Measurements from ENCODE around the gene WDR93. TPM values are rescaled to one million over a fixed set of nuclear protein-coding genes. Genes with fewer than 3 reads are reported as not detected.

The WDR93 gene
- 0.10 and 0.16 TPM in 2 replicates for total RNA-seq

GRCh38 chr15:89690276-89691218 lies at the start of gene WDR93, which contains the start of gene PEX11A:
Gene WDR93, plus strand, starts transcription at chr15:89690811. Its CDS starts 10,936 bp downstream, at chr15:89701747.
Gene PEX11A, minus strand, starts transcription at chr15:89690754. Its CDS starts 122 bp downstream, at chr15:89690632.
- H3K4me1 Mint-ChIP-seq: peaks cover 19% of the 10 kb centered on the region
- no peak for TF ChIP-seq CTCF (IDR thresholded peaks at IDR 0.05)
- intact Hi-C loops (cut with micrococcal nuclease): loop anchor here (5.0 to 10.0 kb wide), 3 partner anchors 116 to 1247 kb away; partner anchors contain the start of genes CIB1, GDPGP1, TICRR and UNC45A
- ChIA-PET CTCF (no interaction called here), POLR2A (no interaction called here)
- H3K27me3 Mint-ChIP-seq: no peaks in the 10 kb centered on the region
- ATAC-seq (ENCODE audit: low read depth): peak; percentile 91
- peak within 1 kb of the TSS; percentile 90 for H3K4me3 Mint-ChIP-seq
- DNase-seq: peak; percentile 73
- H3K27ac Mint-ChIP-seq: peak within 1 kb of the TSS; percentile 77
- H3K9me3 Mint-ChIP-seq: no peaks in the 10 kb centered on the region
- peaks cover 4% of the 10 kb centered on the region for H3K36me3 Mint-ChIP-seq (ENCODE audit: low read depth)

GRCh38 chr15:89641053-89641452 lies 49.6 kb upstream of the WDR93 start:
- Mint-ChIP-seq H3K27ac (no peak overlapping the region), H3K36me3 (ENCODE audit: low read depth) (no peaks in the 10 kb centered on the region), H3K4me3 (no peak overlapping the region), H3K4me1 (no peaks in the 10 kb centered on the region), H3K9me3 (no peaks in the 10 kb centered on the region), H3K27me3 (no peaks in the 10 kb centered on the region)
- ChIA-PET POLR2A (no interaction called here), CTCF (no interaction called here)
- ATAC-seq (ENCODE audit: low read depth) (no peak), DNase-seq (no peak)
- TF ChIP-seq CTCF (IDR thresholded peaks at IDR 0.05): no peak
- intact Hi-C loops (cut with micrococcal nuclease): no loop called here

GRCh38 chr15:89642106-89642505 lies 48.5 kb upstream of the WDR93 start:
- peaks cover 3% of the 10 kb centered on the region for H3K27me3 Mint-ChIP-seq
- ATAC-seq (ENCODE audit: low read depth): no peak
- ChIA-PET POLR2A (no interaction called here), CTCF (no interaction called here)
- no peak overlapping the region for H3K27ac Mint-ChIP-seq
- no peak for DNase-seq
- no peak overlapping the region for H3K4me3 Mint-ChIP-seq
- no peaks in the 10 kb centered on the region for H3K9me3 Mint-ChIP-seq
- H3K4me1 Mint-ChIP-seq: no peaks in the 10 kb centered on the region
- intact Hi-C loops (cut with micrococcal nuclease): no loop called here
- H3K36me3 Mint-ChIP-seq (ENCODE audit: low read depth): no peaks in the 10 kb centered on the region
- TF ChIP-seq CTCF (IDR thresholded peaks at IDR 0.05): no peak

GRCh38 chr15:89645680-89646079 lies 44.9 kb upstream of the WDR93 start:
- peaks cover 3% of the 10 kb centered on the region for H3K27me3 Mint-ChIP-seq
- no peaks in the 10 kb centered on the region for H3K36me3 Mint-ChIP-seq (ENCODE audit: low read depth)
- DNase-seq (no peak), ATAC-seq (ENCODE audit: low read depth) (no peak)
- TF ChIP-seq CTCF (IDR thresholded peaks at IDR 0.05): no peak
- no peak overlapping the region for H3K4me3 Mint-ChIP-seq
- no peaks in the 10 kb centered on the region for H3K9me3 Mint-ChIP-seq
- CTCF ChIA-PET: no interaction called here
- H3K4me1 Mint-ChIP-seq: no peaks in the 10 kb centered on the region
- POLR2A ChIA-PET: no interaction called here
- H3K27ac Mint-ChIP-seq: no peak overlapping the region
- intact Hi-C loops (cut with micrococcal nuclease): no loop called here

- Mint-ChIP-seq H3K4me3 (no peak overlapping the region), H3K9me3 (no peaks in the 10 kb centered on the region), H3K27me3 (peaks cover 3% of the 10 kb centered on the region), H3K27ac (no peak overlapping the region), H3K4me1 (no peaks in the 10 kb centered on the region), H3K36me3 (ENCODE audit: low read depth) (no peaks in the 10 kb centered on the region)
- ChIA-PET CTCF (no interaction called here), POLR2A (no interaction called here)
- DNase-seq (no peak), ATAC-seq (ENCODE audit: low read depth) (no peak)
- intact Hi-C loops (cut with micrococcal nuclease): no loop called here
- TF ChIP-seq CTCF (IDR thresholded peaks at IDR 0.05): no peak
These were observed 44.0 kb upstream of the WDR93 start for GRCh38 chr15:89646416-89647141.

Data from activated B cell treated with CpG ODN at 0.5 μM for 24 hours (primary cell).